Coronary artery (tissue), 2 donors: Measurements from ENCODE around the gene SH3BGRL3.

Source experiments
- DNase-seq: peaks from one replicate; pipeline ENCODE4 v3.0.0-alpha.2; 2017; ENCODE audit warnings: low spot score
- H3K27ac ChIP-seq, 2 donors: fragments of 200-600 bp; sonication (generic); one replicate each; pipeline ENCODE4 v1.5.1; 2016 to 2019
- H3K4me3 ChIP-seq: fragments of 200-600 bp; sonication (generic); 2 replicates; pipeline ENCODE4 v1.5.1; 2016; ENCODE audit warnings: mild to moderate bottlenecking, moderate library complexity
- CTCF ChIP-seq: fragments of 200-600 bp; sonication (generic); IDR thresholded peaks from one replicate; pipeline ENCODE4 v1.5.1; 2019; ENCODE audit warnings: antibody characterized with exemption

Gene SH3BGRL3

GRCh38 chr1:26277719-26278118, 2.2 kb upstream of the SH3BGRL3 start:
- no peak for DNase-seq
- no peak for TF ChIP-seq CTCF

GRCh38 chr1:26278303-26278702, 1.6 kb upstream of the SH3BGRL3 start:
- Histone ChIP-seq H3K27ac (peak overlapping the region; percentile 88 to 100), H3K4me3 (no peak overlapping the region)
- no peak for TF ChIP-seq CTCF
- DNase-seq, result no peak

More at GRCh38 chr1:26277719-26278118, 2.2 kb upstream of the SH3BGRL3 start:
- peak overlapping the region; percentile 88 to 100 for H3K27ac ChIP-seq
- no peak overlapping the region for H3K4me3 ChIP-seq

GRCh38 chr1:26278724-26279455, 996 bp upstream of the SH3BGRL3 start:
- peak overlapping the region; percentile 98 for H3K4me3 ChIP-seq
- H3K27ac ChIP-seq, result peak overlapping the region; percentile 88 to 100
- DNase-seq, result no peak
- no peak for TF ChIP-seq CTCF

GRCh38 chr1:26280333-26281042, 602 bp downstream of the SH3BGRL3 start:
- Histone ChIP-seq H3K27ac (peak overlapping the region; percentile 88 to 100), H3K4me3 (peak overlapping the region; percentile 98)
- TF ChIP-seq CTCF, result no peak
- no peak for DNase-seq

GRCh38 chr1:26281091-26281958, 1.4 kb downstream of the SH3BGRL3 start:
- TF ChIP-seq CTCF, result no peak
- peak overlapping the region; percentile 98 for H3K4me3 ChIP-seq
- peak overlapping the region; percentile 88 to 100 for H3K27ac ChIP-seq
- DNase-seq, result no peak

GRCh38 chr1:26281971-26282370, 2.1 kb downstream of the SH3BGRL3 start:
- no peak for TF ChIP-seq CTCF
- DNase-seq, result no peak
- Histone ChIP-seq H3K4me3 (peak overlapping the region; percentile 98), H3K27ac (peak overlapping the region in 1 of 2 donors; percentile 100)
